Erythroblast (primary cell): ENCODE data around the gene SUSD1.

Experiments used
- GATA1 ChIP-seq: IDR thresholded peaks from 2 replicates; pipeline ENCODE4 v1.6.1; 2011; ENCODE audit warnings: low read depth, mild to moderate bottlenecking, control low read depth, low read length, moderate library complexity
- POLR2A ChIP-seq: IDR thresholded peaks from 2 replicates; pipeline ENCODE4 v1.6.1; 2011; ENCODE audit warnings: mild to moderate bottlenecking, low read length

GRCh38 chr9:112015149-112015548, 159.9 kb downstream of the SUSD1 start:
- TF ChIP-seq POLR2A, result no peak
- TF ChIP-seq GATA1, result no peak
